HS-27A (cell line): ENCODE results near the gene CEP85.
A peak's percentile ranks its signal among the peaks of the same experiment; 100 is the strongest.

Experiments
- DNase-seq: peaks from one replicate; pipeline ENCODE4 v3.0.0-alpha.2; 2012; ENCODE audit warnings: low read depth, missing footprints

The CEP85 gene

GRCh38 chr1:26278303-26278702 is 44.3 kb downstream of the CEP85 start:
- peak; percentile 73 for DNase-seq

- DNase-seq, result peak; percentile 56
Measured at GRCh38 chr1:26278724-26279455, 44.9 kb downstream of the CEP85 start.

- peak; percentile 70 for DNase-seq
Measured at GRCh38 chr1:26279456-26280332, 45.7 kb downstream of the CEP85 start, which contains the start of gene SH3BGRL3. Gene SH3BGRL3 (plus strand): TSS chr1:26280086. CDS start chr1:26280156, 70 bp downstream.

GRCh38 chr1:26280333-26281042 is 46.5 kb downstream of the CEP85 start:
- peak; percentile 71 for DNase-seq

- DNase-seq, result no peak
Measured at GRCh38 chr1:26281091-26281958, 47.3 kb downstream of the CEP85 start.

- no peak for DNase-seq
Measured at GRCh38 chr1:26281971-26282370, 48.0 kb downstream of the CEP85 start.

GRCh38 chr1:26282401-26282918 is 48.5 kb downstream of the CEP85 start:
- DNase-seq, result no peak

GRCh38 chr1:26283279-26283853 is 49.4 kb downstream of the CEP85 start:
- no peak for DNase-seq

- DNase-seq, result no peak
Measured at GRCh38 chr1:26283871-26284596, 50.0 kb downstream of the CEP85 start.

- DNase-seq, result peak; percentile 98
Measured at GRCh38 chr1:26284597-26285347, 50.8 kb downstream of the CEP85 start.

- no peak for DNase-seq
Measured at GRCh38 chr1:26285366-26286063, 51.5 kb downstream of the CEP85 start.

- DNase-seq, result no peak
Measured at GRCh38 chr1:26286064-26286416, 52.0 kb downstream of the CEP85 start.

- no peak for DNase-seq
Measured at GRCh38 chr1:26287033-26287711, 53.2 kb downstream of the CEP85 start.

- DNase-seq, result no peak
Measured at GRCh38 chr1:26287811-26288210, 53.8 kb downstream of the CEP85 start.

GRCh38 chr1:26288311-26288941 is 54.4 kb downstream of the CEP85 start:
- no peak for DNase-seq

- no peak for DNase-seq
Measured at GRCh38 chr1:26289158-26290059, 55.4 kb downstream of the CEP85 start.
